GM21825 (cell line): ENCODE data around the gene TENT4A.
"Not testable (repeated sequence)": the region's sequence is repeated elsewhere in the genome, so short reads cannot be mapped to it uniquely, and the experiment has no call there.

Experiments
- ATAC-seq: cut with Tn5 transposase; IDR thresholded peaks from one replicate; pipeline ENCODE4 v1.9.1; 2021; ENCODE audit warnings: mild to moderate bottlenecking, moderate library complexity; ENCODE audit not compliant: unreplicated experiment

Gene TENT4A

GRCh38 chr5:6713274-6714225 lies at the start of gene TENT4A:
TENT4A (plus strand) TSS chr5:6713432; CDS start chr5:6713984, 552 bp downstream.
- peak; percentile 5 for ATAC-seq

GRCh38 chr5:6666762-6667161 lies 46.5 kb upstream of the TENT4A start:
- no peak for ATAC-seq

GRCh38 chr5:6667648-6668047 lies 45.6 kb upstream of the TENT4A start:
- ATAC-seq: no peak

DNA sequence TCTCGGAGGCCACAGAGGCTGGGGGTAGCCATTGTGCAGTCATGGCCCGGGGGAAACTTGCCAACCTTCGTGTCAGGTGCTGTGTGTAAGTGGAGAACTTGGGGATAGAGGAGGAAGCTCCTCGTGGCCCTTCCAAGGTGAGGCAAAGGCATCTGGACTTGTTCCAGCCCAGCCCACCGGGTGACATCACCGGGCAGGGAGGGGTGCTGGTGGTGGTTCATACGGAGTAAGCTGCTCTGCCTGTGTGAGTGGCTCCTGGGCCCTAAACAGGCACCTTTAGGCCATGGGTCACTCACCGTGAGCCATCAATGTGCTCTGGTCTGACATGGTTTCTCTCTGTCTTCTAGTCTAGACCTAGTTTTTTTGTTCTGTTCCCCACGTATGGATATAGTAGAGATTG lies 44.5 kb upstream of the TENT4A start:
- ATAC-seq: not testable (repeated sequence)

DNA sequence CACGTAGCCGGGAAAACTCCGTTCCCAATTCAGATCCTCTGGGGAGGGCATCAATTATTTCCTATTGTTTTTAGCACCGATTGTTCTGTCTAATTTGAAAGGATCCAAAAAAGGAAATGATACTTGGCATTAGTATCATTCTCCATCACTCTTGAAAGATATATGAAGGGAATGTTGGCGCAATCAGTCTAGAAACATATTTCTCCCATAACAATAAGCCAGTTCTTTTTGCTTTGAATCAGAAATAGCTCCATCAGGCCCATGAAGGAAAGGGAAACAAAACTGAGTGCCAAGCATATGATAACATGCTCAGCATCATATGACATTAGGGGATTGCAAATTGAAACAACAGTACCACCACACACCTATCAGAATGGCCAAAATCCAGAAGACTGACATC lies 40.2 kb upstream of the TENT4A start:
- no peak for ATAC-seq

- no peak for ATAC-seq
Observed at GRCh38 chr5:6673963-6674362, 39.3 kb upstream of the TENT4A start.

DNA sequence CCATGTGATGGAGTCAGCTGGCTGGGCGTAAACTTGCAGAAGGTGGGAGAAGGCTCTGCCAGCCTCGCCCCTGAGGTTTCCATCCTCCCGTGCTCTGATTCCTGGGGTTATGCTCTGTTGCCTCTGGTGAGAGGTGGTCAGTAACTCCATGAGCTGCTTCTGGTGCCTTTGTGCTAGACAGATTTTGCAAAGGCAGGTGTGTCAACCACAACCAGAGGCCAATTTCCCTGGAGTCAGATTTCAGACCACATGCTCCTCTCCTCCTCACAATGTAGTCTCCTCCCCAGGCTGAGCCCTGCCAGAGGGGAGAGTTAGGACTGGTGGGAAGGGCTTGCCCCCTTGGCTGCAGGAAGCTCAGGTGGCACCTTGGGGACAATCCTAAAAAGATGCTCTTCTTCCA lies 38.8 kb upstream of the TENT4A start:
- no peak for ATAC-seq

GRCh38 chr5:6674886-6675285 lies 38.3 kb upstream of the TENT4A start:
- no peak for ATAC-seq

GRCh38 chr5:6675784-6676491 lies 37.3 kb upstream of the TENT4A start:
- ATAC-seq: no peak

DNA sequence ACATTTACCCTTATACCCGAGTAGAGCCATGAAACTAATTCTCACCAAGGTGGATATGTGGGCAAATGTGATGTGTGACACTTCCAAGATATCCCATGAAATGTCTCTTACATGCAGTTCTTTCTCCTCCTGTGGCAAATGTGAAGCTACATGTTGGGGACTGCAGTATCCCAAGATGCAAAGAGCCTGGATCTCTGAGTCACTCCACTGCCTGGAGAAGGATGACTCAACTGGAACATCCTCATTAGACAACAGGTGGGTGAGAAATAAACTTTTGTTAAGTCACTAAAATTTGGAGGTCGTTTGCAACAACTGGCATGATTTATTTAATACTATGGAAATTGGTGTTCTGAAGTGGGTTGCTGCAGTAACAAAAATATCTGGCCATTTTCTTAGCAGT lies 36.5 kb upstream of the TENT4A start:
- no peak for ATAC-seq

DNA sequence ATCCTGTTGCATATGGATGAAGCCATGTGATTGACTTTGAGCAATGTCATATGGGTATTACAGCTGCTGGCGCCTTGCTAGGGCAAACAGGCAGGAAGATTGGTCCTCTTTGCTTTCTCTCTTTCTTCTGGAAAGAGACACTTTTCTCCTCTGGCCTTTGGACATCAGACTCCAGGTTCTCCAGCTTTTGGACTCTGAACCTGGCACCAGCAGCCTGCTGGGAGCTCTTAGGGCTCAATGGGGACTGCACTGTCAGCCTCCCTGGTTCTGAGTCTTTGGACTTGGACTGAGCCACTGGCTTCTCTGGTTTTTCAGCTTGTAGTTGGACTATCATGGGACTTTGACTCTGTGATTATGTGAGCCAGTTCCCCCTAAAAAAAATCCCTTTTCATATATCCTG lies 34.8 kb upstream of the TENT4A start:
- no peak for ATAC-seq

GRCh38 chr5:6680922-6681321 lies 32.3 kb upstream of the TENT4A start:
- ATAC-seq: no peak

DNA sequence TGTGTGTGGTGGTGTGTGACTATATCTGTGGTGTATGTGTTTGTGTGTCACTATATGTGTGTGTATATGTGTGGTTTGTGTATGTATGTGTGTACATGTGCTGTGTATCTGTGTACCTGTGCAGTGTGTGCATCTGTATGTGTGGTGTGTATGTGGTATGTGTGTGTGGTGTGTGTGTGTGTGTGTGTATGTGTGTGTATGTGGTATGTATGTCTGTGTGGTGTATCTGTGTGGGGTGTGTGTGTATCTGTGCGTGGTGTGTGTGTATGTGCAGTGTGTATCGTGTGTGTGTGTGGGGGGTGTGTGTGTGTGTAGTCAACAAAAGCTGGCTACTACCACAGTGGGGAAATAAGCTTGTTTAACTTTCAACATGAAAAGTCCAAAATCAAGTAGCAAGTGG lies 31.6 kb upstream of the TENT4A start:
- ATAC-seq: no peak

DNA sequence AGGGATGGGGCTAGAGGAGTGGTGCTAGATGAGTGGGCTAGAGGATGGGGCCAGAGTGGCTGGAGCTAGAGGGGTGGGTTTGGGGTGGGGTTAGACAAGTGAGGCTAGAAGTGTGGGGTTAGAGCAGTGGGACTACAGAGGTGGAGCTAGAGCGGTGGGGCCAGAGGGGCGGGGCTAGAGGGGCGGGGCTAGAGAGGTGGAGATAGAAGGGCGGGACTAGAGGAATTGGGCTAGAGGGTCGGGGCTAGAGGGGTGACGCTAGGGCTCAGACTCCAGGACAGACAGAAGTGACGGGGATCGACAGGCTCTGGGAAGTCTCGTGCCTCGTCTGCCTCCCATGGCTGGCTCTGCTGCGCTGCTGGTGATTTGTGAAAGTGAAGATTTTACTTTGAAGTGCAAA lies 31.0 kb upstream of the TENT4A start:
- ATAC-seq: no peak

GRCh38 chr5:6683241-6683640 lies 30.0 kb upstream of the TENT4A start:
- no peak for ATAC-seq

- ATAC-seq: no peak
Observed at GRCh38 chr5:6684075-6684474, 29.2 kb upstream of the TENT4A start.

DNA sequence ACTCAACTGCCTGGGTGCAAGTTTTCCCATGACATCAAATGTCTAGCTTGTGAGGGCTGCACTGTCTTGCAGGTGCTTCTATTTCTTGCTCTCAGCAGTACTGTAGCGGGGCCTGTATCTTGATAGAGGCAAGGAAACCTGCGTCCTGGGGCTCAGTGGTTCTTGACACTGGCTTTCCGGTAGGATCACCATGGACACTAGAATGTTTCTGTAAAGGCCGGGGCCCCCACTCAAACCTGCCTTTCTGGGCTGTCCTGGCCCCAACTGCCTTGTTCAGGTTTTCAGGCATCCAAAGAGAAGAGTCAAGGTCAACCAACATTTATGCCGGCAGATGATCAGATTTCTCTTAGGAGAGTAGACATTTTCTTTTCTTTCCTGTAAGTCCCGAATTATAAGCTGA lies 26.7 kb upstream of the TENT4A start:
- ATAC-seq: no peak

GRCh38 chr5:6686915-6687409 lies 26.3 kb upstream of the TENT4A start:
- ATAC-seq: no peak

- no peak for ATAC-seq
Observed at GRCh38 chr5:6687505-6687904, 25.7 kb upstream of the TENT4A start.

- no peak for ATAC-seq
Observed at GRCh38 chr5:6692906-6693305, 20.3 kb upstream of the TENT4A start.

GRCh38 chr5:6698696-6699095 lies 14.5 kb upstream of the TENT4A start:
- no peak for ATAC-seq

GRCh38 chr5:6699357-6699756 lies 13.9 kb upstream of the TENT4A start:
- no peak for ATAC-seq
